Measurements from ENCODE around the gene UBE3B. TPM values are rescaled to one million over a fixed set of nuclear protein-coding genes. Genes with fewer than 3 reads are reported as not detected.

Gene UBE3B
- total and polyA plus RNA-seq, 2 donors (not counting 1 experiment from before 2014, with no cell fraction given): 27.2 to 52.1 TPM

GRCh38 chr12:109559200-109559505 lies 81.7 kb downstream of the UBE3B start:
- DNase-seq (no peak), ATAC-seq (ENCODE audit: low read depth) (no peak)
- no peak overlapping the region for H3K27ac Mint-ChIP-seq
- Histone ChIP-seq H3K9me3 (ENCODE audit: control extremely low read depth in 1 of 3, control insufficient read depth in 2 of 3, insufficient read depth in 1 of 3, low read length in 2 of 3) (peaks cover 0 to 22% (median 0%) of the 10 kb centered on the region in 3 donors), H3K4me2 (replicated peaks; ENCODE audit: low read depth, low read length, poor library complexity, severe bottlenecking) (no peak overlapping the region), H3K27ac (ENCODE audit: low read length in 2 of 2) (no peak overlapping the region), H3K4me3 (ENCODE audit: control extremely low read depth in 1 of 5, extremely low read depth in 1 of 5, insufficient read depth in 1 of 5, low read depth in 2 of 5, low read length in 4 of 5) (no peak overlapping the region), H3K4me1 (ENCODE audit: control insufficient read depth in 2 of 2, insufficient read depth in 2 of 2, low read length in 2 of 2) (no peaks in the 10 kb centered on the region), H3K9ac (ENCODE audit: low read length) (no peak overlapping the region), H3K79me2 (ENCODE audit: control insufficient read depth, insufficient read depth, low read length) (no peaks in the 10 kb centered on the region), H4K20me1 (ENCODE audit: control insufficient read depth, insufficient read depth, low read length, poor library complexity, severe bottlenecking) (no peaks in the 10 kb centered on the region), H3K27me3 (replicated peaks in 1 of 4; ENCODE audit: control extremely low read depth in 1 of 4, control insufficient read depth in 3 of 4, insufficient read depth in 4 of 4, low read length in 3 of 4) (no peaks in the 10 kb centered on the region), H2AFZ (ENCODE audit: insufficient read depth, low read depth, low read length, poor library complexity, severe bottlenecking) (no peak overlapping the region), H3K36me3 (replicated peaks in 1 of 2; ENCODE audit: control extremely low read depth in 1 of 2, control insufficient read depth in 1 of 2, extremely low read depth in 1 of 2, insufficient read depth in 2 of 2, low read length in 1 of 2) (peaks cover 0 to 11% of the 10 kb centered on the region in 2 experiments)
- H3K27me3 Mint-ChIP-seq: no peaks in the 10 kb centered on the region
- TF ChIP-seq CTCF (IDR thresholded peaks at IDR 0.05): no peak
- TF ChIP-seq EZH2 (IDR thresholded peaks at IDR 0.05; ENCODE audit: borderline replicate concordance, insufficient read depth, low read depth, low read length, poor library complexity, severe bottlenecking): no peak
- peaks cover 2% of the 10 kb centered on the region for H3K9me3 Mint-ChIP-seq (ENCODE audit: insufficient read depth)
- H3K4me1 Mint-ChIP-seq: no peaks in the 10 kb centered on the region
- no peak overlapping the region for H3K4me3 Mint-ChIP-seq
- intact Hi-C loops (cut with micrococcal nuclease): no loop called here
- CTCF ChIA-PET: no interaction called here
- POLR2A ChIA-PET: no interaction called here
- 86% methylated on average over 3 of the region's 6 CpGs for WGBS (ENCODE audit: insufficient coverage)

GRCh38 chr12:109559601-109560000 lies 82.2 kb downstream of the UBE3B start:
- H3K4me1 Mint-ChIP-seq: no peaks in the 10 kb centered on the region
- H3K4me3 Mint-ChIP-seq: no peak overlapping the region
- Histone ChIP-seq H3K4me2 (replicated peaks; ENCODE audit: low read depth, low read length, poor library complexity, severe bottlenecking) (no peak overlapping the region), H3K9ac (ENCODE audit: low read length) (no peak overlapping the region), H3K9me3 (ENCODE audit: control extremely low read depth in 1 of 3, control insufficient read depth in 2 of 3, insufficient read depth in 1 of 3, low read length in 2 of 3) (peaks cover 0 to 22% (median 0%) of the 10 kb centered on the region in 3 donors), H2AFZ (ENCODE audit: insufficient read depth, low read depth, low read length, poor library complexity, severe bottlenecking) (no peak overlapping the region), H3K27ac (ENCODE audit: low read length in 2 of 2) (no peak overlapping the region), H3K79me2 (ENCODE audit: control insufficient read depth, insufficient read depth, low read length) (no peaks in the 10 kb centered on the region), H3K36me3 (replicated peaks in 1 of 2; ENCODE audit: control extremely low read depth in 1 of 2, control insufficient read depth in 1 of 2, extremely low read depth in 1 of 2, insufficient read depth in 2 of 2, low read length in 1 of 2) (peaks cover 0 to 11% of the 10 kb centered on the region in 2 experiments), H3K4me3 (ENCODE audit: control extremely low read depth in 1 of 5, extremely low read depth in 1 of 5, insufficient read depth in 1 of 5, low read depth in 2 of 5, low read length in 4 of 5) (no peak overlapping the region), H3K27me3 (replicated peaks in 1 of 4; ENCODE audit: control extremely low read depth in 1 of 4, control insufficient read depth in 3 of 4, insufficient read depth in 4 of 4, low read length in 3 of 4) (no peaks in the 10 kb centered on the region), H4K20me1 (ENCODE audit: control insufficient read depth, insufficient read depth, low read length, poor library complexity, severe bottlenecking) (no peaks in the 10 kb centered on the region), H3K4me1 (ENCODE audit: control insufficient read depth in 2 of 2, insufficient read depth in 2 of 2, low read length in 2 of 2) (no peaks in the 10 kb centered on the region)
- H3K27me3 Mint-ChIP-seq: no peaks in the 10 kb centered on the region
- no peak for TF ChIP-seq EZH2 (IDR thresholded peaks at IDR 0.05; ENCODE audit: borderline replicate concordance, insufficient read depth, low read depth, low read length, poor library complexity, severe bottlenecking)
- no peak for TF ChIP-seq CTCF (IDR thresholded peaks at IDR 0.05)
- intact Hi-C loops (cut with micrococcal nuclease): no loop called here
- H3K27ac Mint-ChIP-seq: no peak overlapping the region
- peaks cover 2% of the 10 kb centered on the region for H3K9me3 Mint-ChIP-seq (ENCODE audit: insufficient read depth)
- CTCF ChIA-PET: interaction anchor here (0.6 to 0.8 kb wide), 2 partner anchors 18 to 38 kb away, joined by 3 to 4 read pairs; no protein-coding TSS in a partner anchor
- DNase-seq: no peak
- ATAC-seq (ENCODE audit: low read depth): no peak
- POLR2A ChIA-PET: no interaction called here
- WGBS (ENCODE audit: insufficient coverage): 95% methylated on average over 10 of the region's 10 CpGs

Data from B cell (primary cell).